Measurements from ENCODE around the gene SEMA4D.

DNA sequence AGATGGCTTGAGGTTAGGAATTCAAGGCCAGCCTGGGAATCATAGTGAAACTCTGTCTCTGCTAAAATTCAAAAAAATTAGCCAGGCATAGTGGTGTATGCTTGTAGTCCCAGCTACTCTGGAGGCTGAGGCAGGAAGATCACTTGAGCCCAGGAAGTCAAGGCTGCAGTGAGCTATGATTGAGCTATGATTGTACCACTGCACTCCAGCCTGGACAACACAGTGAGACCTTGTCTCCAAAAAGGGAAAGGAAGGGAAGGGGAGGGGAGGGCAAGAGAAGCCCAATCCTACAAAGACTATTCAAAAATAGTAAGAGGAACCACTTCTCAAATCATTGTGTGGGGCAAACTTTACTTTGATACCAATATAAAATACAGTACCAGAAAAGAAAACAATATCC lies 11.2 kb downstream of the SEMA4D start:
- no peak for TF ChIP-seq POLR2A (IDR thresholded peaks at IDR 0.05)
- TF ChIP-seq, protein P1, sequence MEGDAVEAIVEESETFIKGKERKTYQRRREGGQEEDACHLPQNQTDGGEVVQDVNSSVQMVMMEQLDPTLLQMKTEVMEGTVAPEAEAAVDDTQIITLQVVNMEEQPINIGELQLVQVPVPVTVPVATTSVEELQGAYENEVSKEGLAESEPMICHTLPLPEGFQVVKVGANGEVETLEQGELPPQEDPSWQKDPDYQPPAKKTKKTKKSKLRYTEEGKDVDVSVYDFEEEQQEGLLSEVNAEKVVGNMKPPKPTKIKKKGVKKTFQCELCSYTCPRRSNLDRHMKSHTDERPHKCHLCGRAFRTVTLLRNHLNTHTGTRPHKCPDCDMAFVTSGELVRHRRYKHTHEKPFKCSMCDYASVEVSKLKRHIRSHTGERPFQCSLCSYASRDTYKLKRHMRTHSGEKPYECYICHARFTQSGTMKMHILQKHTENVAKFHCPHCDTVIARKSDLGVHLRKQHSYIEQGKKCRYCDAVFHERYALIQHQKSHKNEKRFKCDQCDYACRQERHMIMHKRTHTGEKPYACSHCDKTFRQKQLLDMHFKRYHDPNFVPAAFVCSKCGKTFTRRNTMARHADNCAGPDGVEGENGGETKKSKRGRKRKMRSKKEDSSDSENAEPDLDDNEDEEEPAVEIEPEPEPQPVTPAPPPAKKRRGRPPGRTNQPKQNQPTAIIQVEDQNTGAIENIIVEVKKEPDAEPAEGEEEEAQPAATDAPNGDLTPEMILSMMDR (IDR thresholded peaks at IDR 0.05) = no peak
- TF ChIP-seq POLR2AphosphoS5 (IDR thresholded peaks at IDR 0.05) = no peak

Measured in prostate gland (tissue), 2 donors.